Stimulated activated CD4-positive, alpha-beta T cell treated with anti-CD3 and anti-CD28 coated beads, Interleukin-15, amount 100 ng/mL, for 1 hour (primary cell): ENCODE measurements around the gene NSF.
"Not testable (repeated sequence)": the region's sequence is repeated elsewhere in the genome, so short reads cannot be mapped to it uniquely, and the experiment has no call there.

Experiments
- DNase-seq, 2 donors: peaks; one replicate each; pipeline ENCODE4 v3.0.0-alpha.2; 2020; ENCODE audit warnings: low read depth in 1 of 2, low spot score in 1 of 2

Gene NSF

GRCh38 chr17:46753776-46754175, 163.3 kb downstream of the NSF start:
- DNase-seq, result no peak

GRCh38 chr17:46756081-46756735, 165.7 kb downstream of the NSF start:
- DNase-seq, result no peak

GRCh38 chr17:46756861-46757260, 166.4 kb downstream of the NSF start:
- DNase-seq, result no peak

GRCh38 chr17:46757588-46757987, 167.1 kb downstream of the NSF start:
- not testable (repeated sequence) for DNase-seq

GRCh38 chr17:46758614-46759013, 168.1 kb downstream of the NSF start:
- DNase-seq, result no peak

GRCh38 chr17:46759141-46759540, 168.7 kb downstream of the NSF start:
- DNase-seq, result no peak

- DNase-seq, result no peak
Observed at GRCh38 chr17:46763416-46763815, 172.9 kb downstream of the NSF start.

- DNase-seq, result no peak
Observed at GRCh38 chr17:46764000-46764708, 173.7 kb downstream of the NSF start.

- DNase-seq, result no peak
Observed at GRCh38 chr17:46764709-46765401, 174.4 kb downstream of the NSF start.

- no peak for DNase-seq
Observed at GRCh38 chr17:46765453-46765852, 175.0 kb downstream of the NSF start.

GRCh38 chr17:46766493-46767491, 176.3 kb downstream of the NSF start:
- no peak for DNase-seq

GRCh38 chr17:46768540-46768870, 178.0 kb downstream of the NSF start:
- DNase-seq, result no peak

- not testable (repeated sequence) for DNase-seq
Observed at GRCh38 chr17:46768896-46769295, 178.4 kb downstream of the NSF start.

GRCh38 chr17:46769531-46770438, 179.3 kb downstream of the NSF start:
- DNase-seq, result no peak

GRCh38 chr17:46770439-46770817, 180.0 kb downstream of the NSF start:
- no peak for DNase-seq

- DNase-seq, result no peak
Observed at GRCh38 chr17:46770818-46771560, 180.5 kb downstream of the NSF start.

GRCh38 chr17:46771561-46772474, 181.3 kb downstream of the NSF start:
- DNase-seq, result no peak

GRCh38 chr17:46772475-46773220, 182.2 kb downstream of the NSF start:
- no peak for DNase-seq
